HEK293T (cell line): ENCODE data around the gene ADK.

Experiments used
- CTCF ChIA-PET: fragments of 350-600 bp; formaldehyde crosslinking; extraction: SDS; loops from one replicate; lab custom pipeline; 2021; ENCODE audit warnings: antibody characterized with exemption, inconsistent platforms; lab: Yijun Ruan, JAX
- POLR2A ChIA-PET: fragments of 350-600 bp; formaldehyde crosslinking; extraction: SDS; loops from one replicate; lab custom pipeline; 2020; ENCODE audit warnings: antibody characterized with exemption, inconsistent platforms; lab: Yijun Ruan, JAX
- DNase-seq: peaks from one replicate; pipeline ENCODE4 v3.0.0; 2012; ENCODE audit warnings: mixed read lengths; ENCODE audit errors: extremely low spot score
- ARNT ChIP-seq: fragments of 450-650 bp; IDR thresholded peaks from 2 replicates; pipeline ENCODE4 v1.6.1; 2017; ENCODE audit warnings: mild to moderate bottlenecking
- BHLHE40 ChIP-seq: fragments of 450-650 bp; IDR thresholded peaks from 2 replicates; pipeline ENCODE4 v1.6.1; 2016; ENCODE audit warnings: mild to moderate bottlenecking, moderate library complexity, borderline replicate concordance
- CTBP1 ChIP-seq: fragments of 450-650 bp; IDR thresholded peaks from 2 replicates; pipeline ENCODE4 v1.6.1; 2016; ENCODE audit warnings: borderline replicate concordance
- ELF4 ChIP-seq: fragments of 450-650 bp; IDR thresholded peaks from 2 replicates; pipeline ENCODE4 v1.6.1; 2017; ENCODE audit warnings: antibody characterized with exemption
- FOXA1 ChIP-seq: fragments of 450-650 bp; IDR thresholded peaks from 2 replicates; pipeline ENCODE4 v1.6.1; 2016; ENCODE audit warnings: mild to moderate bottlenecking
- FOXK2 ChIP-seq: fragments of 450-650 bp; IDR thresholded peaks from 2 replicates; pipeline ENCODE4 v1.6.1; 2016; ENCODE audit warnings: mild to moderate bottlenecking
- FOXM1 ChIP-seq: fragments of 450-650 bp; IDR thresholded peaks from 2 replicates; pipeline ENCODE4 v1.6.1; 2017; ENCODE audit warnings: mild to moderate bottlenecking, borderline replicate concordance
- HDGF ChIP-seq: fragments of 450-650 bp; IDR thresholded peaks from 2 replicates; pipeline ENCODE4 v1.6.1; 2017; ENCODE audit warnings: antibody characterized with exemption, borderline replicate concordance
- L3MBTL2 ChIP-seq: fragments of 450-650 bp; conservative IDR thresholded peaks from 2 replicates; pipeline ENCODE4 v1.6.1; 2016; ENCODE audit warnings: mild to moderate bottlenecking
- LEF1 ChIP-seq: fragments of 450-650 bp; IDR thresholded peaks from 2 replicates; pipeline ENCODE4 v1.6.1; 2017; ENCODE audit warnings: mild to moderate bottlenecking, borderline replicate concordance
- NFRKB ChIP-seq: fragments of 450-650 bp; IDR thresholded peaks from 2 replicates; pipeline ENCODE4 v1.6.1; 2016; ENCODE audit warnings: mild to moderate bottlenecking, moderate library complexity
- SP1 ChIP-seq: fragments of 450-650 bp; IDR thresholded peaks from 2 replicates; pipeline ENCODE4 v1.6.1; 2017
- SUZ12 ChIP-seq: fragments of 450-650 bp; IDR thresholded peaks from 2 replicates; pipeline ENCODE4 v1.6.1; 2016; ENCODE audit warnings: mild to moderate bottlenecking
- TARDBP ChIP-seq: fragments of 450-650 bp; IDR thresholded peaks from 2 replicates; pipeline ENCODE4 v1.6.1; 2016
- ZNF384 ChIP-seq: fragments of 450-650 bp; IDR thresholded peaks from 2 replicates; pipeline ENCODE4 v1.6.1; 2016
- TF ChIP-seq, protein P1 (sequence below): fragments of 450-650 bp; IDR thresholded peaks from 2 replicates; pipeline ENCODE4 v1.6.1; 2016

Gene ADK

DNA sequence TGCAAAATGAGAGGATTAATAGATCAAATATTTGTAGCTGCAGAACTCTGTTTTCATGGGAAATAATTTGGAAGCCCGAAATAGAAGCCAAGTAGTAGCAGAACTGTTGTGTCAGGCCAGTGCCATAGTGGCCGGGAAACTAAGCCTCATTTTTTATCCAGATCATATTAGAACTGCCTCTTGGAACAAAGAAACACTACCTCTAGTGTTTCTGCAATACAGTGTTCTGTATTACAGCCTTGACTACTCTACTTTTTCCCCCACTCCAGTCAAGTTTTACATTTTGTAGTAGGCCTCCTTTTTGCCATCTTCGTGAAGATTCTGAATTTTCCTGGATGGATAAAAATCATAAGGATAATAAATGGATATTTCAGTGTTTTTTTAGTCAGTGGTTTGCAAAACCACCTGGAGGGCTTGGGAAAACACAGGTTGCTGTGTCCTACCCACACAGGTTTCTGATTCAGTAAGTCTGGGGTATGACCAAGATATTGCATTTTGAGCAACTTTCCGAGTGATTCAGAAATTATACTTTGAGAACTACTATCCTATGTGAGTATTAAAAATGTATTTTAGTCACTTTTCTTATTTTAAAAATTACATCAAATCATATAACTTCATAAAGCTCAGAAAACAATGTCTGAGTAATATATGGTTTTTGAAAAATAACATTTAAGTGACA, 349.1 kb downstream of the ADK start:
- ChIA-PET CTCF (no interaction called here), POLR2A (no interaction called here)
- no peak for DNase-seq
- TF ChIP-seq ELF4 (no peak), TARDBP (no peak), CTBP1 (no peak), L3MBTL2 (no peak), BHLHE40 (no peak), FOXA1 (no peak), FOXK2 (no peak), FOXM1 (no peak), SP1 (no peak)

DNA sequence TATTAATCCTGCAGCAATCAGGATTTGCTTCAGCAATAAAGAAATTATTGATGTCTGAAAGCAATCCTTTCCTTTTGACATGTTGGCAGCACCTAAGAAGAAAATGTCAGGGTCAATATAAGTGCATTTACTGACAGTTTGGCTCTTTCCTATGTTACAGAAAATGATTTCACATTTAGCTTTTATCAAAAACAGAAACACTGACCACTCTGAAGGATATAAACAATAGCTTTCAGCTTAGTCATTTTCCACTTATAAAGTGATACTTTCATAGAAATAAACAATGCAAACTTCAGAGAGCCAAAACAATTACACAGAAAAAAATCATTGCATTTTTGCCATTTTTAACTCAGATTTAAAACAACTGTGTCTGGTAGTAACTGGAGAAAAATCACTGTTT, 349.8 kb downstream of the ADK start:
- CTCF ChIA-PET: no interaction called here
- DNase-seq: no peak
- TF ChIP-seq, protein P1, sequence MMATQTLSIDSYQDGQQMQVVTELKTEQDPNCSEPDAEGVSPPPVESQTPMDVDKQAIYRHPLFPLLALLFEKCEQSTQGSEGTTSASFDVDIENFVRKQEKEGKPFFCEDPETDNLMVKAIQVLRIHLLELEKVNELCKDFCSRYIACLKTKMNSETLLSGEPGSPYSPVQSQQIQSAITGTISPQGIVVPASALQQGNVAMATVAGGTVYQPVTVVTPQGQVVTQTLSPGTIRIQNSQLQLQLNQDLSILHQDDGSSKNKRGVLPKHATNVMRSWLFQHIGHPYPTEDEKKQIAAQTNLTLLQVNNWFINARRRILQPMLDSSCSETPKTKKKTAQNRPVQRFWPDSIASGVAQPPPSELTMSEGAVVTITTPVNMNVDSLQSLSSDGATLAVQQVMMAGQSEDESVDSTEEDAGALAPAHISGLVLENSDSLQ: no peak
- no peak for TF ChIP-seq BHLHE40
- POLR2A ChIA-PET: no interaction called here

DNA sequence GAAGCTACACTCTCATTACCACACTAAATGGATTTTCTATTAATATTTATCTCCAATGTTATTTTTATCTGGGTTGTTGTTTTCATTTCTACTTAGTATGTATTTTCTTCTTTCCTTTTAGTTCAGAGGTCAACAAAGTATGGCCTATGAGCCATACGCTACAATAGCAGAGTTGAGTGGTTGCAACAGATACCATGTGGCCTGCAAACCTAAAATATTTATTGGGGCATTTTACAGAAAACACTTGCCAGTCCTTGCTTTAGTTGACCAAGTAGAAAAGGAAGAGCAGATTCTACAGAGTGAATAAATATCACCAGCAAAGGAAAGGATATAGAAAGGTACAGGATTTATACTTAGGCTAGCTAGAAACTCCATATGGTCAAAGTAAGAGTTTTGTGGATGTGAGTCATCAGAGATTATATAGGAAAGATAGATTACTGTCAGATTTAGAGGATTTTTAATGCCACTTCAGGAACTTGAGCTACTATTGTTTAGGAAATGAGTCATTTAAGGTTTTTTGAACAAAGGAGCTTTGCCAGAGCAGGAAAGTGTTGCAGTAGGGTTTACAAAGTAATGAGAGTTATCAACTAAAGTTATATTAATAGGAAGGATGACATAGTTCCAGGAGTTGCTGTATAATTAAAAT, 352.1 kb downstream of the ADK start:
- TF ChIP-seq, protein P1: no peak; the same call in 1 of the 2 replicates
- TF ChIP-seq BHLHE40: no peak
- no peak for TF ChIP-seq FOXA1
- TF ChIP-seq CTBP1: no peak
- TF ChIP-seq SUZ12: no peak
- no peak for TF ChIP-seq LEF1
- CTCF ChIA-PET: interaction anchor here (0.6 kb wide), 1 partner anchor 11 kb away, joined by 3 read pairs; no protein-coding TSS in a partner anchor
- POLR2A ChIA-PET: no interaction called here
- DNase-seq: no peak

DNA sequence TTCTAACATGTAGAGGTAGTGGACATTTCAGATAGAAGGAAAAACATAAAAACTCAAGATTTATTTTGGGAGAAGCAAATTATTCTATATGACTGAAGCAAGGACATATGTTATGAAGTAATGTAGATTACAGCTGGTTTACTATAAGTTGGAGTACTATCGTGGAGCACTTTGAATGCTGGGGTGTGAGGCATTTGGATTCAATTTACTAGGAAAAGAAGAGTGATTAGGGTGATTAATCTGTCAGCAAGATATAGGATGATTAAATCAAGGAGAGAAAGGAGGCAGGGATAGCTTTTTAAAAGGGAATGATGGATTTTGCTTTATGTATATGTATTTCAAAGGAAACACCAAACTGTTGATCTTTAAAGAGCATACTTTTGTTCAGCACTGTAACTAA, 356.9 kb downstream of the ADK start:
- TF ChIP-seq SP1 (no peak), ELF4 (no peak), NFRKB (no peak), FOXM1 (no peak), ZNF384 (no peak), ARNT (no peak), FOXA1 (no peak), LEF1 (no peak), TARDBP (no peak), SUZ12 (no peak), HDGF (no peak), BHLHE40 (no peak), L3MBTL2 (no peak), CTBP1 (no peak), FOXK2 (no peak)
- TF ChIP-seq, protein P1: no peak
- no peak for DNase-seq
- ChIA-PET POLR2A (no interaction called here), CTCF (no interaction called here)

DNA sequence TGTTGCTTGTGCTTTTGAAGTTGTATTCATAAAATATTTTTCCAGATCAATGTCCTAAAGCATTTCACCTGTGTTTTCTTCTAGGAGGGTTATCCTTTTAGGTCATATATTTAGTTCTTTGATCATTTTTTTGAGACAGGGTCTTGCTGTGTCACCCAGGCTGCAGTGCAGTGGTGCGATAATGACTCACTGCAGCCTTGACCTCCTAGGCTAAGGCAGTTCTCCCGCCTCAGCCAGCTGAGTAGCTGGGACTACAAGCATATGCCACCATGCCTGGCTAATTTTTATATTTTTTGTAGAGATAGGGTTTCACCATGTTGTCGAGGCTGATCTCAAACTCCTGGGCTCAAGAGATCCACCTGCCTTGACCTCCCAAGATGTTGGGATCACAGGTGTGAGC, 359.6 kb downstream of the ADK start:
- CTCF ChIA-PET: no interaction called here
- no peak for DNase-seq
- TF ChIP-seq LEF1 (no peak), L3MBTL2 (no peak), BHLHE40 (no peak), ZNF384 (no peak), CTBP1 (no peak), ARNT (no peak), SUZ12 (no peak), FOXK2 (no peak), FOXM1 (no peak)
- TF ChIP-seq, protein P1: no peak
- POLR2A ChIA-PET: no interaction called here

DNA sequence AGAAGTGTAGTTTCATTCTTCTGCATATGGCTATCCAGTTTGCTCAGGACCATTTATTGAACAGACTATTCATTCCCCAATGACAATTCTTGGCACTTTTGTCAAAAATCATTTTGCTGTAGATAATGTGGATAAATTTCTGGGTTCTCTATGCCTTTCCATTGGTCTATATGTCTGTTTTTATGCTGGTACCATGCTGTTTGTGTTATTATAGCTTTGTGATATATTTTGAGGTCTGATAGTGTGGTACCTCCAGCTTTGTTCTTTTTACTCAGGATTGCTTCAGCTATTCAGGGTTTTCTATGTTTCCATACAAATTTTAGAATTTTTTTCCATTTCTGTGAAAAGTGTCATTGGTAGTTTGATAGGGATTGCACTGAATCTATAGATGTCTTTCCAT, 360.0 kb downstream of the ADK start:
- ChIA-PET CTCF (no interaction called here), POLR2A (no interaction called here)
- no peak for DNase-seq
- TF ChIP-seq SUZ12: no peak
- no peak for TF ChIP-seq CTBP1
- TF ChIP-seq, protein P1: no peak
- no peak for TF ChIP-seq FOXA1
- no peak for TF ChIP-seq ELF4
- TF ChIP-seq FOXM1: no peak
- no peak for TF ChIP-seq HDGF
- no peak for TF ChIP-seq ARNT
- no peak for TF ChIP-seq SP1
- no peak for TF ChIP-seq ZNF384
